ENCODE data around the gene KRTAP5-7.

KRTAP5-7 gene

DNA sequence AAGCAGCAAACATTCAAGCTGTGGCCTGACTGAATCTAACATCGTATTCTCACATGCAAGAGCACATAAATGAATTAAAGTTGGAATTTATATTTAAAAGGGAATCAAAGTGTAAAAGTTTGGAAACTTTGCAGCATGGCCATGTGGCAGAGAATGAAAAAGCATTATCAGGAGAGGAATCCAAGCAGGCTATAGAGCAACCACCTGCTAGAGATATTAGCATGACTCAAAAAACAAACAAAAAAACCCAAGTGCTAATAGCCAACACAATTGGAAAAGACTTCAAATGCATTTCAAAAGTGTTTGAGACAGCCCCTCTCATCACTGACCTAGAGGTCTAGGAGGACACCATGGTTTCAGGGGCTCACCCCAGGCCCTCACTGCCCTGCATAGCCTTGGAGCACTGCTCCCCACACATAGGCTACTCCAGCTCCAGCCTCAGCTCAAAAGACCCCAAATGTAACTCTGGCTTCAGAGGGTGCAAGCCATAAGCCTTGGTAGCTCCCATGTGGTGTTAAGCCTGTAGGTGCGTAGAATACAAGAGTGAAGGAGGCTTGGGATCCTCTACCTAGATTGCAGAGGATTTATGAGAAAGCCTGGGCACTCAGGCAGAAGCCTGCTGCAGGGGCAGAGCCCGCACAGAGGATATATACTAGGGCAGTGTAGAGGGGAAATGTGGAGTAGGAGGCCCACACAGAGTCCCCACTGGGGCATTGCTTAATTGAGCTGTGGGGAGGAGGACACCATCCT lies 1.7 kb upstream of the KRTAP5-7 start:
- ATAC-seq (ENCODE audit: insufficient read depth, low read depth) (no peak), DNase-seq (no peak)
- H3K4me1 ChIP-seq (ENCODE audit: insufficient read depth, low read length), result no peaks in the 10 kb centered on the region
- TF ChIP-seq EZH2 (IDR thresholded peaks at IDR 0.05; ENCODE audit: borderline replicate concordance, low read depth, low read length, severe bottlenecking), result no peak
- TF ChIP-seq, protein P1, sequence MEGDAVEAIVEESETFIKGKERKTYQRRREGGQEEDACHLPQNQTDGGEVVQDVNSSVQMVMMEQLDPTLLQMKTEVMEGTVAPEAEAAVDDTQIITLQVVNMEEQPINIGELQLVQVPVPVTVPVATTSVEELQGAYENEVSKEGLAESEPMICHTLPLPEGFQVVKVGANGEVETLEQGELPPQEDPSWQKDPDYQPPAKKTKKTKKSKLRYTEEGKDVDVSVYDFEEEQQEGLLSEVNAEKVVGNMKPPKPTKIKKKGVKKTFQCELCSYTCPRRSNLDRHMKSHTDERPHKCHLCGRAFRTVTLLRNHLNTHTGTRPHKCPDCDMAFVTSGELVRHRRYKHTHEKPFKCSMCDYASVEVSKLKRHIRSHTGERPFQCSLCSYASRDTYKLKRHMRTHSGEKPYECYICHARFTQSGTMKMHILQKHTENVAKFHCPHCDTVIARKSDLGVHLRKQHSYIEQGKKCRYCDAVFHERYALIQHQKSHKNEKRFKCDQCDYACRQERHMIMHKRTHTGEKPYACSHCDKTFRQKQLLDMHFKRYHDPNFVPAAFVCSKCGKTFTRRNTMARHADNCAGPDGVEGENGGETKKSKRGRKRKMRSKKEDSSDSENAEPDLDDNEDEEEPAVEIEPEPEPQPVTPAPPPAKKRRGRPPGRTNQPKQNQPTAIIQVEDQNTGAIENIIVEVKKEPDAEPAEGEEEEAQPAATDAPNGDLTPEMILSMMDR (IDR thresholded peaks at IDR 0.05; ENCODE audit: borderline replicate concordance, extremely low read depth, low read length, poor library complexity, severe bottlenecking), result no peak
- no peaks in the 10 kb centered on the region for H3K9me3 ChIP-seq (ENCODE audit: insufficient read depth, low read length, severe bottlenecking)
- no peak overlapping the region for H3K9ac ChIP-seq (ENCODE audit: low read depth, low read length)
- no peak overlapping the region for H3K4me3 ChIP-seq (ENCODE audit: low read depth in 1 of 2, low read length in 2 of 2)
- H3K36me3 ChIP-seq (ENCODE audit: insufficient read depth, low read length), result no peaks in the 10 kb centered on the region
- no peak overlapping the region for H3K4me2 ChIP-seq (ENCODE audit: insufficient read depth, low read length)
- H3K27me3 ChIP-seq (ENCODE audit: insufficient read depth, low read length, poor library complexity), result no peaks in the 10 kb centered on the region
- no peak overlapping the region for H3K27ac ChIP-seq (ENCODE audit: low read length)
- no peak overlapping the region for H2AFZ ChIP-seq (ENCODE audit: low read depth, low read length)
- no peaks in the 10 kb centered on the region for H3K79me2 ChIP-seq (ENCODE audit: insufficient read depth, low read length)
- H4K20me1 ChIP-seq (ENCODE audit: insufficient read depth, low read length), result no peaks in the 10 kb centered on the region

DNA sequence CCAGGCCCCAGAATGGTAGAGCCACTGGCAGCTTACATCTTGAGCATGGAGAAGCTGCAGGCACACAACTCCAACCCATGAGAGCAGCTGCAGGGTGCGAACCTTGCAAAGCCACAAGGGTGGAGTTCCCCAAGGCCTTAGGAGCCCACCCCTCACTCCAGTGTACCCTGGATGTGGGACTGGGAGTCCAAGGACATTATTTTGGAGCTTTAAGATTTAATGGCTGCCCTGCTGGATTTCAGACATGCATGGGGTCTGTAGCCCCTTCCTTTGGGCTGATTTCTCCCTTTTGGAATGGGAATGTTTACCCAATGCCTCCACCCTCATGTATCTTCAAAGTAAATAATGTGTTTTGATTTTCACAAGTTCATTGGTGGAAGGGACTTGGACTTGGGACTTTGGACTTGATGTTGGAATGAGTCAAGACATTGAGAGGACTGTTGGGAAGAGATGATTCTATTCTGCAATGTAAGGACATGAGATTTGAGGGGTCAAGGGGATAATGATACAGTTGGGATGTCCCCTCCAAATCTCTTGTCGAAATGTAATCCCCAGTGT lies 1.1 kb upstream of the KRTAP5-7 start:
- Histone ChIP-seq H2AFZ (ENCODE audit: low read depth, low read length) (no peak overlapping the region), H3K79me2 (ENCODE audit: insufficient read depth, low read length) (no peaks in the 10 kb centered on the region), H3K36me3 (ENCODE audit: insufficient read depth, low read length) (no peaks in the 10 kb centered on the region), H3K4me3 (ENCODE audit: low read depth in 1 of 2, low read length in 2 of 2) (no peak overlapping the region), H3K4me2 (ENCODE audit: insufficient read depth, low read length) (no peak overlapping the region), H4K20me1 (ENCODE audit: insufficient read depth, low read length) (no peaks in the 10 kb centered on the region), H3K9ac (ENCODE audit: low read depth, low read length) (no peak overlapping the region), H3K27ac (ENCODE audit: low read length) (no peak overlapping the region), H3K27me3 (ENCODE audit: insufficient read depth, low read length, poor library complexity) (no peaks in the 10 kb centered on the region), H3K4me1 (ENCODE audit: insufficient read depth, low read length) (no peaks in the 10 kb centered on the region), H3K9me3 (ENCODE audit: insufficient read depth, low read length, severe bottlenecking) (no peaks in the 10 kb centered on the region)
- ATAC-seq (ENCODE audit: insufficient read depth, low read depth), result no peak
- TF ChIP-seq, protein P1 (IDR thresholded peaks at IDR 0.05; ENCODE audit: borderline replicate concordance, extremely low read depth, low read length, poor library complexity, severe bottlenecking), result no peak
- no peak for TF ChIP-seq EZH2 (IDR thresholded peaks at IDR 0.05; ENCODE audit: borderline replicate concordance, low read depth, low read length, severe bottlenecking)
- no peak for DNase-seq

DNA sequence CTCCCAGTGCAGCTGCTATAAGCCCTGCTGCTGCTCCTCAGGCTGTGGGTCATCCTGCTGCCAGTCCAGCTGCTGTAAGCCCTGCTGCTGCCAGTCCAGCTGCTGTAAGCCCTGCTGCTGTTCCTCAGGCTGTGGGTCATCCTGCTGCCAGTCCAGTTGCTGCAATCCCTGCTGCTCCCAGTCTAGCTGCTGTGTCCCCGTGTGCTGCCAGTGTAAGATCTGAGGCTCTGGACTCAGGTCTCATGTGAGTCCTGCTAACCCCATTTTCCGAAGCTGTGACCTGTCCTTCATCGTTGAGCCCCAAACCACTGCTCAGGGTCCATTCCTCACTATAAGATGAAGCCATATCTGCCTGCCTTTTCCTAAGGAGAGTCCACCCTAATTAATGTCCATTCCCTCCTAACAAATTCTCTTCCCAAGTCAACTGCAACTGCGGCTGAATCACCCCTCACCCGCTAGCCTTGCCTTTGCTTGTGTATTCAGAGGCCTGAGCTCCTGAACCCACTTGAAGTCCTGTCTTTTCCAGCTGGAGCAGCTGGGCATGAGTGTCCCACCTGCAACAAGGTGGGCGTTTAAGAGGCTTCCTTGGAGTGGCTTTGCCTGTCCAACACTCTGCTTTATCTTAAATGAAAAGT lies 626 bp downstream of the KRTAP5-7 start:
- TF ChIP-seq, protein P1 (IDR thresholded peaks at IDR 0.05; ENCODE audit: borderline replicate concordance, extremely low read depth, low read length, poor library complexity, severe bottlenecking), result no peak
- TF ChIP-seq EZH2 (IDR thresholded peaks at IDR 0.05; ENCODE audit: borderline replicate concordance, low read depth, low read length, severe bottlenecking), result no peak
- H3K4me1 ChIP-seq (ENCODE audit: insufficient read depth, low read length), result no peaks in the 10 kb centered on the region
- no peak overlapping the region for H3K27ac ChIP-seq (ENCODE audit: low read length)
- H3K9me3 ChIP-seq (ENCODE audit: insufficient read depth, low read length, severe bottlenecking), result no peaks in the 10 kb centered on the region
- H3K79me2 ChIP-seq (ENCODE audit: insufficient read depth, low read length), result no peaks in the 10 kb centered on the region
- H2AFZ ChIP-seq (ENCODE audit: low read depth, low read length), result no peak overlapping the region
- no peak overlapping the region for H3K4me3 ChIP-seq (ENCODE audit: low read depth in 1 of 2, low read length in 2 of 2)
- no peak overlapping the region for H3K9ac ChIP-seq (ENCODE audit: low read depth, low read length)
- ATAC-seq (ENCODE audit: insufficient read depth, low read depth) (no peak), DNase-seq (no peak)
- H4K20me1 ChIP-seq (ENCODE audit: insufficient read depth, low read length), result no peaks in the 10 kb centered on the region
- H3K27me3 ChIP-seq (ENCODE audit: insufficient read depth, low read length, poor library complexity), result no peaks in the 10 kb centered on the region
- H3K36me3 ChIP-seq (ENCODE audit: insufficient read depth, low read length), result no peaks in the 10 kb centered on the region
- H3K4me2 ChIP-seq (ENCODE audit: insufficient read depth, low read length), result no peak overlapping the region

Measured in DND-41 (cell line).